C4-2B (cell line): Measurements from ENCODE around the gene SEPHS1.

Experiments
- ZFX ChIP-seq: fragments of 450-650 bp; IDR thresholded peaks from 2 replicates; pipeline ENCODE4 v1.6.1; 2017
- TF ChIP-seq, protein P1 (sequence below): fragments of 450-650 bp; conservative IDR thresholded peaks from 2 replicates; pipeline ENCODE4 v1.5.1; 2017; ENCODE audit warnings: mild to moderate bottlenecking

DNA sequence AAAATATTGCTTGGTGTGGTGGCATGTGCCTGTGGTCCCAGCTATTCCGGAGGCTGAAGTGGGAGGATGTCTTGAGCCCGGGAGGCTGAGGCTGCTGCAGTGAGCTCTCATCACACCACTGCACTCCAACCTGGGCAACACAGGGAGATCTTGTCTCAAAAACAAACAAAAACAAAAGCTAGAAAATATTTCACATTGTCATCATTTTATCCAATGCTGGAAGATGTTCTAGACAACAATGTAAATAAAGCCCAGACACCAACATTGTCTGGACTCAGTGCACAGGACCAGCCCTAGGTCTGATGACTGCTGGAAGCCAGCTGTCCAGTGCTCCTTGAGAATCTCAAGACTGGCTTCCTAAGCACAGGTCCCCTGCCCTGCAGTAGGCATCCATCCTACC lies 13.5 kb downstream of the SEPHS1 start:
- TF ChIP-seq, protein P1, sequence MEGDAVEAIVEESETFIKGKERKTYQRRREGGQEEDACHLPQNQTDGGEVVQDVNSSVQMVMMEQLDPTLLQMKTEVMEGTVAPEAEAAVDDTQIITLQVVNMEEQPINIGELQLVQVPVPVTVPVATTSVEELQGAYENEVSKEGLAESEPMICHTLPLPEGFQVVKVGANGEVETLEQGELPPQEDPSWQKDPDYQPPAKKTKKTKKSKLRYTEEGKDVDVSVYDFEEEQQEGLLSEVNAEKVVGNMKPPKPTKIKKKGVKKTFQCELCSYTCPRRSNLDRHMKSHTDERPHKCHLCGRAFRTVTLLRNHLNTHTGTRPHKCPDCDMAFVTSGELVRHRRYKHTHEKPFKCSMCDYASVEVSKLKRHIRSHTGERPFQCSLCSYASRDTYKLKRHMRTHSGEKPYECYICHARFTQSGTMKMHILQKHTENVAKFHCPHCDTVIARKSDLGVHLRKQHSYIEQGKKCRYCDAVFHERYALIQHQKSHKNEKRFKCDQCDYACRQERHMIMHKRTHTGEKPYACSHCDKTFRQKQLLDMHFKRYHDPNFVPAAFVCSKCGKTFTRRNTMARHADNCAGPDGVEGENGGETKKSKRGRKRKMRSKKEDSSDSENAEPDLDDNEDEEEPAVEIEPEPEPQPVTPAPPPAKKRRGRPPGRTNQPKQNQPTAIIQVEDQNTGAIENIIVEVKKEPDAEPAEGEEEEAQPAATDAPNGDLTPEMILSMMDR, result no peak
- no peak for TF ChIP-seq ZFX
